ENCODE measurements around the gene NAPEPLD.
A peak's percentile ranks its signal among the peaks of the same experiment; 100 is the strongest.
"Not testable (repeated sequence)": the region's sequence is repeated elsewhere in the genome, so short reads cannot be mapped to it uniquely, and the experiment has no call there.

The NAPEPLD gene

GRCh38 chr7:103154042-103154441 is 5.1 kb upstream of the NAPEPLD start:
- H3K4me3 ChIP-seq (ENCODE audit: low read depth, low read length): no peak overlapping the region
- no peaks in the 10 kb centered on the region for H3K27me3 ChIP-seq (ENCODE audit: insufficient read depth, low read depth, severe bottlenecking)
- H3K36me3 ChIP-seq: no peaks in the 10 kb centered on the region
- TF ChIP-seq, protein P1, sequence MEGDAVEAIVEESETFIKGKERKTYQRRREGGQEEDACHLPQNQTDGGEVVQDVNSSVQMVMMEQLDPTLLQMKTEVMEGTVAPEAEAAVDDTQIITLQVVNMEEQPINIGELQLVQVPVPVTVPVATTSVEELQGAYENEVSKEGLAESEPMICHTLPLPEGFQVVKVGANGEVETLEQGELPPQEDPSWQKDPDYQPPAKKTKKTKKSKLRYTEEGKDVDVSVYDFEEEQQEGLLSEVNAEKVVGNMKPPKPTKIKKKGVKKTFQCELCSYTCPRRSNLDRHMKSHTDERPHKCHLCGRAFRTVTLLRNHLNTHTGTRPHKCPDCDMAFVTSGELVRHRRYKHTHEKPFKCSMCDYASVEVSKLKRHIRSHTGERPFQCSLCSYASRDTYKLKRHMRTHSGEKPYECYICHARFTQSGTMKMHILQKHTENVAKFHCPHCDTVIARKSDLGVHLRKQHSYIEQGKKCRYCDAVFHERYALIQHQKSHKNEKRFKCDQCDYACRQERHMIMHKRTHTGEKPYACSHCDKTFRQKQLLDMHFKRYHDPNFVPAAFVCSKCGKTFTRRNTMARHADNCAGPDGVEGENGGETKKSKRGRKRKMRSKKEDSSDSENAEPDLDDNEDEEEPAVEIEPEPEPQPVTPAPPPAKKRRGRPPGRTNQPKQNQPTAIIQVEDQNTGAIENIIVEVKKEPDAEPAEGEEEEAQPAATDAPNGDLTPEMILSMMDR (IDR thresholded peaks at IDR 0.05; ENCODE audit: low read depth, low read length): no peak
- DNase-seq: no peak
- H3K9me3 ChIP-seq (ENCODE audit: severe bottlenecking): peaks cover 4% of the 10 kb centered on the region
- H3K27ac ChIP-seq: no peak overlapping the region

DNA sequence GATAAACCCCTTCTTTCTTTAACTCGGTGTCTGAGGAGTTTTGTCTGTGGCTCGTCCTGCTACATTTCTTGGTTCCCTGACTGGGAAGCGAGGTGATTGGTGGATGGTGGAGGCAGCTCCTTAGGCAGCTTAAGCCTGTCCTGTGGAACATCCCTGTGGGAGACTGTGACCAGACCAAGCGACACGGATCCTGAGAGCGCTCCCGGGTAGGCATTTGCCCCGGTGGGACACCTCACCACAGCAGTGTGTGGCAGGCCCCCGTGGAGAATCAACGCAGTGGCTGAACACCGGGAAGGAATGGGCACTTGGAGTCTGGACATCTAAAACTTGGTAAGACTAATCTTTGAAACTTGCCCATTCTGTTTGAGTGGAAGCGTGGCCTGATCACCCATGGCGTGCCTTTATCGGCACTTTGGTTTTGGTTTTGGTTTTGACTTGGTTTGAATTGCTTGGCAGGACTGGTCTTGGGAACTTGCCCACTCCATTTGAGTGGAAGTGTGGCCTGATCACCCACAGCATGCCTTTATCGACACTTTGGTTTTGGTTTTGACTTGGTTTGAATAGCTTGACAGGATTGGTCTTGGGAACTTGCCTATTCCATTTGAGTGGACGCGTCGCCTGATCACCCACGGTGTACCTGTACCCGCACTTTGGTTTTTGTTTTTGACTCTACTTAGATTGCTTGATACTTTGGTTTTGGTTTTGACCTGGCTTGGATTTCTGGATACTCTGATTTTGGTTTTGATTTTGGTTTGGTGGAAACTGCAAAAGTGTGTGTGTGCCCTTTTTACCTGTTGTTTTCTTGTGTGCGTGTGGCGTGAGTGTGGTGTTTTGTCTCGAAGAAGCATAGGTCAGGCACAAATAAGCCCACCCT is 4.1 kb upstream of the NAPEPLD start:
- H3K36me3 ChIP-seq; DNase-seq; H3K9me3 ChIP-seq (ENCODE audit: severe bottlenecking); H3K4me3 ChIP-seq (ENCODE audit: low read depth, low read length); H3K27ac ChIP-seq; H3K27me3 ChIP-seq (ENCODE audit: insufficient read depth, low read depth, severe bottlenecking): not testable (repeated sequence)

DNA sequence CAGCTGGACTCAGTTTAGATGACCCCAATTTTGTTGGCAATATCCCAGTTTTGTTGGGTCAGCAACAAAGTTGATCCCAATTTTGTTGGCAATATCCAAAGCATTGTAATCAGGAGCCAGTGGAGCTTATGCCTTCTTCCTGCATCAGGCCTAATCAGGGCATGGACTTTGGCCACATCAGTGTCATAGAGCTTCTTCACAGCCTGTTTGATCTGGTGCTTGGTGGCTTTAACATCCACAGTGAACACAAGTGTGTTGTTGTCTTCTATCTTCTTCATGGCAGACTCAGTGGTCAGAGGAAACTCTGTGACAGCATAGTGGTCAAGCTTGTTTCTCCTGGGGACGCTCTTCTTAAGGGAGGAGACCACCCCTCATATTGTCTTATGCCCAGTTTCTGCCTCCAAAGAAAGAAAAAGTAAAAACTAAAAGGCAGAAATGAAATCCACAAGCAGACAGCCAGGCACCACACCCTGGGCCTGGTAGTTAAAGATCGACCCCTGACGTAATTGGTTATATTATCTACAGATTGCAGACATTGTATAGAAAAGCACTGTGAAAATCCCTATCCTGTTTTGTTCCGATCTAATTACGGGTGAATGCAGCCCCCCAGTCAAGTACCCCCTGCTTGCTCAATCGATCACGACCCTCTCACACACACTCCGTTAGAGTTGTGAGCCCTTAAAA is 3.2 kb upstream of the NAPEPLD start:
- H3K27me3 ChIP-seq (ENCODE audit: insufficient read depth, low read depth, severe bottlenecking); H3K36me3 ChIP-seq; H3K9me3 ChIP-seq (ENCODE audit: severe bottlenecking); H3K4me3 ChIP-seq (ENCODE audit: low read depth, low read length); H3K27ac ChIP-seq; DNase-seq: not testable (repeated sequence)

DNA sequence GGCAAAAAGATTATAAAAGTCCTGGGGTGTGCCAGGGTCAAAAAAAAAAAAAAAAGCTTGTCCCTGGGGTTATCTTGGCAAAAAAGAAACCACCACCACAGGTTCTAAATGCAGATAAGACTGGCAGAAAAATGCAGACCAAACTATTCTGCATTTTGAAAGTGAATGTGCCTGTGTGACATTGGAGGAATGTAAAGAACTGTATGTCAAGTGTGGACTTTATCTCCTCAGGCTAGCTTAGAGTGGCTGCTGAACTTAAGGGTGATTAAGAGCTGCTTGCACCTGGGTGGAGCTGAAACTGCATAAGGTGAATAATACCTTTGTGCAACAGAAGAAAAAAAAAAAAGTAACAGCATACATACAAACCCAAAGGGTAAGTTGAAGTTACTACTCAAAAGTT is 1.3 kb upstream of the NAPEPLD start:
- Histone ChIP-seq H3K27me3 (ENCODE audit: insufficient read depth, low read depth, severe bottlenecking) (no peaks in the 10 kb centered on the region), H3K4me3 (ENCODE audit: low read depth, low read length) (no peak overlapping the region), H3K9me3 (ENCODE audit: severe bottlenecking) (peaks cover 4% of the 10 kb centered on the region), H3K27ac (no peak overlapping the region), H3K36me3 (no peaks in the 10 kb centered on the region; the same call in 1 of the 2 replicates)
- TF ChIP-seq, protein P1 (IDR thresholded peaks at IDR 0.05; ENCODE audit: low read depth, low read length): no peak
- DNase-seq: no peak

DNA sequence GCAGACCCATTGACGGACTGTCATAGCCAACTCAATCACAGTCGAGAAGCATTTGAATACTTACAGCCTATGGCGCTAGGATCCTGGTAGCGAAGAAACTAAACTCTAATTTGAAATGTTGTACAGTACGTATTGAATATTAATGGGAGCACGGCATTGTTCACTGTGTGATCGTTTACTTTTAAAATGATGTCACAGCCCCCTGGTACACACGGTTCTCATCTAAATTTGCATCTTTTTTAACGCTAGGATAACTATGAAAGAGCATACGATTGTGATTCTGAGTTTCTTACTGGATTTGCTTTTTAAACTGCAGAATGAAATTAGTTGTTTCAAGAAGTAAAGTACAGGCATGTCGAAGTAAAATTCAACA is 895 bp upstream of the NAPEPLD start:
- no peaks in the 10 kb centered on the region; the same call in 1 of the 2 replicates for H3K36me3 ChIP-seq
- H3K9me3 ChIP-seq (ENCODE audit: severe bottlenecking): peaks cover 4% of the 10 kb centered on the region
- H3K27me3 ChIP-seq (ENCODE audit: insufficient read depth, low read depth, severe bottlenecking): no peaks in the 10 kb centered on the region
- H3K4me3 ChIP-seq (ENCODE audit: low read depth, low read length): peak overlapping the region; percentile 93; the same call in 1 of the 2 replicates
- H3K27ac ChIP-seq: peak overlapping the region; percentile 97
- DNase-seq: no peak
- TF ChIP-seq, protein P1 (IDR thresholded peaks at IDR 0.05; ENCODE audit: low read depth, low read length): no peak

DNA sequence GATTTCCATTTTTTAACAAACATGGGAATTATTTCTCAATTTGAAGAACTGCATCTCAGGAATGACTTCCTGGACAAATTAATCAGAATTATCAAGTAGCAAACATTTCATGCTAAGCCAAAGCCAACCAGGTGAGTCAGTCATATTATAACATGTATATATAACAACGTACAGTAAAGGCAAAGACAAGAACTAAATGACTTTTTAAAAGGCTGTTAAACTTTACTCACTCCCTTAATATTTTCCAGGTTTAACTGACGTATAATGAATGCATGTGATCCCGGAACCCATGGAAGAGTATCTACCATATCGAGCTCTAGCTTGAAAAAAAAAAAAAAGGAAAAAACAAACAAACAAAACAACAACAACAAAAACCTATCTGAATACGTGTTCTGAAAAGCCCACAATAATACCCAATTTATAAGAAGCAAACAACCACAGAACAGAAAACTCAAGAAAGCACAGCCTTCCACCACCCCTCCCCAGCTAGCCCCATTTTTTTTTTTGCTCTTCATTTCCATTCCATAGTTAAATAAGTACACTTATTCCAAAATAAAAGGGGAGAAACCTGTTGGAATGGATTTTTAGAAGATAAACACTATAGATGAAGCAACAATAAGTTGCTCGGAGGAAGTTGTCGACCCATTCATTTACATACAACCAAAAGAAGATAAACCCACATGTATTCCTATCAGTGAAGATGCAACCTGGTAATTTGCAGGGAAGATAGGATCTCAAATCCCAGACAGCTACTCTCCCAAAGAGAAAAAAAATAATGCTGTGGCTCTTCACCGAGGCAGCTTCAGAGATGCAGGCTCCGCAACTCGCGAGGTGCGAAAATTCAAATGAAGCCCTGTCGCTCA is 537 bp downstream of the NAPEPLD start:
- Histone ChIP-seq H3K4me3 (ENCODE audit: low read depth, low read length) (peak overlapping the region; percentile 93), H3K27ac (peak overlapping the region; percentile 97), H3K9me3 (ENCODE audit: severe bottlenecking) (peaks cover 4% of the 10 kb centered on the region), H3K36me3 (no peaks in the 10 kb centered on the region; the same call in 1 of the 2 replicates), H3K27me3 (ENCODE audit: insufficient read depth, low read depth, severe bottlenecking) (no peaks in the 10 kb centered on the region)
- TF ChIP-seq, protein P1 (IDR thresholded peaks at IDR 0.05; ENCODE audit: low read depth, low read length): no peak
- no peak for DNase-seq

- H3K4me3 ChIP-seq (ENCODE audit: low read depth, low read length); H3K36me3 ChIP-seq; H3K27ac ChIP-seq; H3K27me3 ChIP-seq (ENCODE audit: insufficient read depth, low read depth, severe bottlenecking); H3K9me3 ChIP-seq (ENCODE audit: severe bottlenecking); DNase-seq: not testable (repeated sequence)
Measured at GRCh38 chr7:103144754-103145153, 4.1 kb downstream of the NAPEPLD start.
